Mesenchymal stem cell (in vitro differentiated cells and primary cell): Measurements from ENCODE around the gene MRPS11. TPM values are rescaled to one million over a fixed set of nuclear protein-coding genes. Genes with fewer than 3 reads are reported as not detected.

ENCODE experiments used
- DNase-seq: peaks from one replicate; pipeline ENCODE4 v3.0.0-alpha.2; 2013
- H2AFZ ChIP-seq: one replicate; pipeline ENCODE4 v1.6.1; 2013; ENCODE audit warnings: low read depth, mild to moderate bottlenecking, control low read depth, inconsistent platforms, low read length, moderate library complexity
- H2AK5ac ChIP-seq: 2 replicates; pipeline ENCODE4 v1.6.1; 2013; ENCODE audit warnings: low read length, moderate library complexity, mild to moderate bottlenecking, inconsistent platforms; ENCODE audit not compliant: severe bottlenecking
- H2BK120ac ChIP-seq: one replicate; pipeline ENCODE4 v1.6.1; 2013; ENCODE audit warnings: low read depth, mild to moderate bottlenecking, inconsistent platforms, low read length, moderate library complexity
- H2BK12ac ChIP-seq, 2 experiments: one replicate each; pipeline ENCODE4 v1.6.1; 2013; ENCODE audit warnings: inconsistent platforms in 2 of 2, low read length in 2 of 2, mild to moderate bottlenecking in 2 of 2, moderate library complexity in 2 of 2, control low read depth in 1 of 2
- H2BK15ac ChIP-seq: one replicate; pipeline ENCODE4 v1.6.1; 2013; ENCODE audit warnings: mild to moderate bottlenecking, low read depth, inconsistent platforms; ENCODE audit not compliant: poor library complexity, severe bottlenecking
- H2BK5ac ChIP-seq: 2 replicates; pipeline ENCODE4 v1.6.1; 2013; ENCODE audit warnings: low read depth, mild to moderate bottlenecking, low read length, control low read depth, inconsistent platforms; ENCODE audit not compliant: poor library complexity, severe bottlenecking
- H3K14ac ChIP-seq, 2 experiments: one replicate each; pipeline ENCODE4 v1.6.1; 2013; ENCODE audit warnings: inconsistent platforms in 2 of 2, low read length in 2 of 2, control low read depth in 1 of 2, mild to moderate bottlenecking in 1 of 2, moderate library complexity in 1 of 2
- H3K18ac ChIP-seq, 2 experiments: one replicate each; pipeline ENCODE4 v1.6.1; 2013; ENCODE audit warnings: inconsistent platforms in 2 of 2, low read length in 2 of 2, control low read depth in 1 of 2, low read depth in 1 of 2, mild to moderate bottlenecking in 1 of 2
- H3K23ac ChIP-seq, 2 experiments: one replicate each; pipeline ENCODE4 v1.6.1; 2013; ENCODE audit warnings: inconsistent platforms in 2 of 2, low read length in 2 of 2, mild to moderate bottlenecking in 2 of 2, moderate library complexity in 2 of 2, control low read depth in 1 of 2
- H3K27ac ChIP-seq: 2 replicates; pipeline ENCODE4 v1.5.1; 2013; ENCODE audit warnings: mild to moderate bottlenecking, moderate library complexity, low read length, control low read depth, inconsistent platforms; ENCODE audit not compliant: poor library complexity, severe bottlenecking
- H3K27me3 ChIP-seq, 2 experiments: 2 replicates each; pipeline versions ENCODE4 v1.6.1 to v1.7.0; 2013; ENCODE audit warnings: low read length in 2 of 2, mild to moderate bottlenecking in 2 of 2, moderate library complexity in 2 of 2, control low read depth in 1 of 2, inconsistent platforms in 1 of 2; ENCODE audit not compliant: control insufficient read depth in 1 of 2, insufficient read depth in 1 of 2
- H3K36me3 ChIP-seq, 2 experiments: 2 replicates each; pipeline versions ENCODE4 v1.6.1 to v1.7.0; 2013; ENCODE audit warnings: low read length in 2 of 2, control low read depth in 1 of 2, inconsistent platforms in 1 of 2, low read depth in 1 of 2, mild to moderate bottlenecking in 1 of 2; ENCODE audit not compliant: insufficient read depth in 2 of 2, control insufficient read depth in 1 of 2
- H3K4ac ChIP-seq, 2 experiments: one replicate each; pipeline ENCODE4 v1.6.1; 2013; ENCODE audit warnings: inconsistent platforms in 2 of 2, low read length in 2 of 2, mild to moderate bottlenecking in 2 of 2, moderate library complexity in 2 of 2, control low read depth in 1 of 2, low read depth in 1 of 2
- H3K4me1 ChIP-seq: 2 replicates; pipeline ENCODE4 v1.6.1; 2013; ENCODE audit warnings: low read depth, low read length, control low read depth; ENCODE audit not compliant: control insufficient read depth, insufficient read depth
- H3K4me2 ChIP-seq: 2 replicates; pipeline ENCODE4 v1.6.1; 2013; ENCODE audit warnings: low read length, mild to moderate bottlenecking, inconsistent platforms; ENCODE audit not compliant: poor library complexity, severe bottlenecking
- H3K4me3 ChIP-seq, 2 experiments: 2 replicates each; pipeline versions ENCODE4 v1.5.1 to v1.7.0; 2013; ENCODE audit warnings: low read length in 2 of 2, mild to moderate bottlenecking in 2 of 2, control low read depth in 1 of 2, low read depth in 1 of 2; ENCODE audit not compliant: insufficient read depth in 1 of 2
- H3K79me1 ChIP-seq: replicated peaks from 2 replicates; pipeline ENCODE4 v1.6.1; 2013; ENCODE audit warnings: mild to moderate bottlenecking, control low read depth, low read length, inconsistent platforms; ENCODE audit not compliant: poor library complexity, severe bottlenecking
- H3K9ac ChIP-seq: 2 replicates; pipeline ENCODE4 v1.7.0; 2013; ENCODE audit warnings: mild to moderate bottlenecking, low read length, moderate library complexity
- H3K9me3 ChIP-seq: 2 replicates; pipeline ENCODE4 v1.7.0; 2013; ENCODE audit warnings: mild to moderate bottlenecking, low read length; ENCODE audit not compliant: control insufficient read depth
- H4K8ac ChIP-seq: one replicate; pipeline ENCODE4 v1.6.1; 2013; ENCODE audit warnings: inconsistent platforms, mild to moderate bottlenecking, low read length, moderate library complexity
- H4K91ac ChIP-seq: one replicate; pipeline ENCODE4 v1.6.1; 2013; ENCODE audit warnings: mild to moderate bottlenecking, low read length, inconsistent platforms
- WGBS: methylation state at CpG from one replicate; pipeline ENCODE4 v1.1.7; 2013; ENCODE audit warnings: mixed read lengths; 5-methylcytosine and 5-hydroxymethylcytosine counted together
- polyA plus RNA-seq, 2 experiments: library from polyadenylated mRNA; stranded (reverse); fragments of 200-250 nt; gene quantifications; one replicate each; pipeline ENCODE4 v1.2.3, GENCODE V29; 2013

MRPS11 gene
- polyA plus RNA-seq (2013, experiment 1 of 2) = 59.6 TPM
- polyA plus RNA-seq (2013, experiment 2 of 2) = 63.0 TPM

- Histone ChIP-seq H2BK120ac (peak within 1 kb of the TSS; percentile 49), H3K27me3 (no peaks in the 10 kb centered on the region), H3K4me2 (peak within 1 kb of the TSS; percentile 89), H2BK12ac (peak within 1 kb of the TSS in 1 of 2 experiments; percentile 47), H3K36me3 (peaks cover 6 to 53% of the 10 kb centered on the region in 2 experiments), H2AFZ (peak within 1 kb of the TSS; percentile 98), H3K9me3 (no peaks in the 10 kb centered on the region), H3K4me3 (peak within 1 kb of the TSS; percentile 84 to 88), H3K4me1 (peaks cover 4% of the 10 kb centered on the region), H2BK15ac (no peak within 1 kb of the TSS), H3K14ac (peak within 1 kb of the TSS in 1 of 2 experiments; percentile 98), H4K91ac (peak within 1 kb of the TSS; percentile 71), H3K23ac (peak within 1 kb of the TSS in 1 of 2 experiments; percentile 97), H4K8ac (peak within 1 kb of the TSS; percentile 97), H3K79me1 (peaks cover 45% of the 10 kb centered on the region), H2AK5ac (no peak within 1 kb of the TSS), H3K27ac (peak within 1 kb of the TSS; percentile 39), H3K9ac (peak within 1 kb of the TSS; percentile 99), H2BK5ac (no peak within 1 kb of the TSS), H3K18ac (peak within 1 kb of the TSS; percentile 86 to 97), H3K4ac (peak within 1 kb of the TSS; percentile 70 to 98)
- DNase-seq = peak; percentile 91
- under 1% methylated on average over 55 of the region's 55 CpGs for WGBS
Observed at GRCh38 chr15:88467073-88467934, at the start of gene MRPS11, which contains the start of gene MRPL46. Gene MRPS11 (plus strand): TSS chr15:88467708. CDS start chr15:88467718, 10 bp downstream. Gene MRPL46 (minus strand): TSS chr15:88467388. CDS start chr15:88467377, 11 bp downstream.

DNA sequence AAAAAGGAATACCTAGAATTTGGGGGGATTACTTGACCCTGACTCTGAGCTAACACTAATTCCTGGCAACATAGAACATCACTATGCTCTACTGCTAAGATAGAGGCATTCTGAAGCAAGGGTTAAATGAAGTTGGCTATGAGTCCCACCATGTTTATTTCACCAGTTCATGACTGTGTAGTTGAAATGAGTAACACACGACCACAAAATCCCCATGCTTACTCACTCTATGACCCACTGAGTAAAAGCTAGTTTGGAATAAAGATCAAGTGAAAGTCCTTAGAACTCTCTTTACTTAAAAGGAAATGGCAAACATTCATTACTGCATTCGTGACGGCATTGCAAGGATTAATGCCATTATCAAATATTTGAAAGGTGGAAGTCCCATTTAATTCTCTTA is 47.7 kb upstream of the MRPS11 start:
- Histone ChIP-seq H2AFZ (no peak overlapping the region), H3K36me3 (no peaks in the 10 kb centered on the region), H3K4me2 (no peak overlapping the region), H2BK5ac (no peak overlapping the region), H4K8ac (no peak overlapping the region), H3K14ac (no peak overlapping the region), H2BK15ac (no peak overlapping the region), H4K91ac (no peak overlapping the region), H2AK5ac (no peak overlapping the region), H2BK12ac (no peak overlapping the region), H3K79me1 (no peaks in the 10 kb centered on the region), H3K4me1 (no peaks in the 10 kb centered on the region), H3K4ac (no peak overlapping the region), H3K27me3 (no peaks in the 10 kb centered on the region), H3K18ac (no peak overlapping the region), H3K23ac (no peak overlapping the region), H3K4me3 (no peak overlapping the region), H3K9me3 (no peaks in the 10 kb centered on the region), H3K9ac (no peak overlapping the region), H3K27ac (no peak overlapping the region), H2BK120ac (no peak overlapping the region)
- no peak for DNase-seq
- 89% methylated on average over 2 of the region's 3 CpGs for WGBS

DNA sequence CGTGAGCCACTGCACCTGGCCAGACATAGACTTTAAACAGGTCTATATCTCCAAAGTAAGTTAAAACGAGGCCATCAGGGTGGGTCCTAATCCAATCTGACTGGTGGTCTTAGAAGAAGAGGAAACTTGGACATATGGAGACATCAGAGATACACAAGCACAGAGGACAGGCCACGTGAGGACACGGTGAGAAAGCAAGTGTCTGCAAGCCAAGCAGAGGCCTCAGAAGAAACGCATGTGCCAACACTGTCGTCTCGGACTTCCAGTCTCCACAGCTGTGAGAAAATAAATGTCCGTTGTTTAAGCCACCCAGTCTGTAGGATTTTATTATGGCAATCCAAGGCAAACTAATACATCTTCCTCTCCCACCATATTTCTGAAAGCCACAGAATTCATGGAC is 44.2 kb upstream of the MRPS11 start:
- no peak overlapping the region for H4K91ac ChIP-seq
- no peak overlapping the region for H3K4me3 ChIP-seq
- no peaks in the 10 kb centered on the region for H3K9me3 ChIP-seq
- no peak overlapping the region for H3K27ac ChIP-seq
- no peak overlapping the region for H3K4ac ChIP-seq
- H3K27me3 ChIP-seq = peaks cover 0 to 16% of the 10 kb centered on the region in 2 experiments
- H2BK15ac ChIP-seq = no peak overlapping the region
- H2BK5ac ChIP-seq = no peak overlapping the region
- H3K36me3 ChIP-seq = no peaks in the 10 kb centered on the region
- no peaks in the 10 kb centered on the region for H3K79me1 ChIP-seq
- no peak overlapping the region for H3K14ac ChIP-seq
- no peak overlapping the region for H2AK5ac ChIP-seq
- WGBS = 86% methylated on average over 8 of the region's 8 CpGs
- DNase-seq = no peak
- H2AFZ ChIP-seq = no peak overlapping the region
- no peaks in the 10 kb centered on the region for H3K4me1 ChIP-seq
- no peak overlapping the region for H3K4me2 ChIP-seq
- H4K8ac ChIP-seq = no peak overlapping the region
- no peak overlapping the region for H2BK12ac ChIP-seq
- no peak overlapping the region for H2BK120ac ChIP-seq
- H3K18ac ChIP-seq = no peak overlapping the region
- no peak overlapping the region for H3K9ac ChIP-seq
- H3K23ac ChIP-seq = no peak overlapping the region

DNA sequence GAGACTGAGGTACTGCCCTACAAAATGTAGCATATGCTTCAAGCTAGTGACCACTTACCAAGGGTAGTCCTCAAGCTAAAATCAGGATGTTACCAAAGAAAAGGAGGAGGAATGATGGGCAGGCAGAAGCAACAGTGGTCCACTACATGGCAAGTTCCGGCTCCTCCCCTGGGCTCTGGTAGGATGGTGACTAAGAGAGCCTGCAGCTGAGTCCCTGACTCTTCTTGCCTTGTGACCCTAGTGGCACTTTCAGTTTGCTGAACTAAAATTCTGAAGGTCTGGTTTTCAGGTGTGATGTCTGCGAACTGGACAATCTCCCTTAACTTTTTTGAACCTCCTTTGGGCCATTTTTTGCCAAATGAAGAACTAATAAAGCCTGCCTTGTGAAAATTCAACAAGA is 41.2 kb upstream of the MRPS11 start:
- no peak overlapping the region for H3K9ac ChIP-seq
- H3K4ac ChIP-seq = no peak overlapping the region
- DNase-seq = no peak
- H2BK120ac ChIP-seq = no peak overlapping the region
- H3K14ac ChIP-seq = no peak overlapping the region
- H3K27me3 ChIP-seq = peaks cover 0 to 30% of the 10 kb centered on the region in 2 experiments
- no peak overlapping the region for H2AK5ac ChIP-seq
- 59% methylated on average over 2 of the region's 2 CpGs for WGBS
- H2BK12ac ChIP-seq = no peak overlapping the region
- H3K36me3 ChIP-seq = no peaks in the 10 kb centered on the region
- H2BK5ac ChIP-seq = no peak overlapping the region
- no peak overlapping the region for H4K91ac ChIP-seq
- H4K8ac ChIP-seq = no peak overlapping the region
- no peaks in the 10 kb centered on the region for H3K9me3 ChIP-seq
- no peak overlapping the region for H3K23ac ChIP-seq
- no peak overlapping the region for H3K18ac ChIP-seq
- H2AFZ ChIP-seq = no peak overlapping the region
- no peak overlapping the region for H3K4me3 ChIP-seq
- H3K27ac ChIP-seq = no peak overlapping the region
- H3K4me2 ChIP-seq = no peak overlapping the region
- no peaks in the 10 kb centered on the region for H3K79me1 ChIP-seq
- no peaks in the 10 kb centered on the region for H3K4me1 ChIP-seq
- H2BK15ac ChIP-seq = no peak overlapping the region
